GM12872 (cell line): Measurements from ENCODE around the gene MED14.

Experiments
- TF ChIP-seq, protein P1 (sequence below): IDR thresholded peaks from 3 replicates; pipeline ENCODE4 v1.5.1; 2011; ENCODE audit warnings: low read depth, mild to moderate bottlenecking, low read length, moderate library complexity; ENCODE audit not compliant: insufficient read depth

Gene MED14

DNA sequence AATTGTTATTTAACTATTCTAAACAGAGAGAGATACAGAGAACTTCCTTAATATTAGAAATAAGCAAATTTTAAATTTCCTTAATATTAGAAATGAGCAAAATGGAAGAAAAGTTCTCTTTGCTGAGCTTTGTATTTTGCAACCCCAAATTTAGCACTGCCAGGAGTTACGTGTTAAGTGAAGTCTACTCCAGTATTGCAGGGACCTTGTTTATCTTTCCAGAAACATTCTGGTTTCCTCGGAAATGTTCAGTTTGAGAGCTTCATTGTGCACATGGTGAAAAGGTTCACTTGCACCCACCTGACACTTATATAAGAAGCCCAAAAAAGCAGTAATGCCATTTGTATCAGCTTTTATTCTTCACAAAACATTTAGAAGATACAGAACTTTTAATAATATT, 81.8 kb downstream of the MED14 start:
- TF ChIP-seq, protein P1, sequence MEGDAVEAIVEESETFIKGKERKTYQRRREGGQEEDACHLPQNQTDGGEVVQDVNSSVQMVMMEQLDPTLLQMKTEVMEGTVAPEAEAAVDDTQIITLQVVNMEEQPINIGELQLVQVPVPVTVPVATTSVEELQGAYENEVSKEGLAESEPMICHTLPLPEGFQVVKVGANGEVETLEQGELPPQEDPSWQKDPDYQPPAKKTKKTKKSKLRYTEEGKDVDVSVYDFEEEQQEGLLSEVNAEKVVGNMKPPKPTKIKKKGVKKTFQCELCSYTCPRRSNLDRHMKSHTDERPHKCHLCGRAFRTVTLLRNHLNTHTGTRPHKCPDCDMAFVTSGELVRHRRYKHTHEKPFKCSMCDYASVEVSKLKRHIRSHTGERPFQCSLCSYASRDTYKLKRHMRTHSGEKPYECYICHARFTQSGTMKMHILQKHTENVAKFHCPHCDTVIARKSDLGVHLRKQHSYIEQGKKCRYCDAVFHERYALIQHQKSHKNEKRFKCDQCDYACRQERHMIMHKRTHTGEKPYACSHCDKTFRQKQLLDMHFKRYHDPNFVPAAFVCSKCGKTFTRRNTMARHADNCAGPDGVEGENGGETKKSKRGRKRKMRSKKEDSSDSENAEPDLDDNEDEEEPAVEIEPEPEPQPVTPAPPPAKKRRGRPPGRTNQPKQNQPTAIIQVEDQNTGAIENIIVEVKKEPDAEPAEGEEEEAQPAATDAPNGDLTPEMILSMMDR = no peak

DNA sequence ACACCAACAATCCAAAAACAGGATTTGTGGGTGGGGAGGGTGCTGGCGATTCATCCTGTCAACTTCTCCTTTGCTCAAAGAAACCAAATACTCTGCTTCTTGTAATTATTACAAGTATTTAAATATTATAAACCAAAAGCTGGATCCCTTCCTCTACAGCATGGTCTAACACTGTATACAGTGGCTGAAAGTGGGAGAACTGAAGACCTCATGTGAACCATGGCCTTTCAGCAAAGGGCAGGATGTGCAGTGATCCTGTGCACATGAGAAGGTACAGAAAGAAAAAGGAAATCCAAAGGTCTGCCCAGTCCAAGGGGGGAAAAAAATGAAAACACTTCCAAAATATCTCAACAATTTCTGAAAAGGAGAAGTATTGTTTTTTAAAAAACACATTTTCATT, 82.7 kb downstream of the MED14 start:
- TF ChIP-seq, protein P1 = no peak

GRCh38 chrX:40651620-40652223, 83.6 kb downstream of the MED14 start:
- TF ChIP-seq, protein P1 = peak; percentile 37; the same call in 2 of the 3 replicates

DNA sequence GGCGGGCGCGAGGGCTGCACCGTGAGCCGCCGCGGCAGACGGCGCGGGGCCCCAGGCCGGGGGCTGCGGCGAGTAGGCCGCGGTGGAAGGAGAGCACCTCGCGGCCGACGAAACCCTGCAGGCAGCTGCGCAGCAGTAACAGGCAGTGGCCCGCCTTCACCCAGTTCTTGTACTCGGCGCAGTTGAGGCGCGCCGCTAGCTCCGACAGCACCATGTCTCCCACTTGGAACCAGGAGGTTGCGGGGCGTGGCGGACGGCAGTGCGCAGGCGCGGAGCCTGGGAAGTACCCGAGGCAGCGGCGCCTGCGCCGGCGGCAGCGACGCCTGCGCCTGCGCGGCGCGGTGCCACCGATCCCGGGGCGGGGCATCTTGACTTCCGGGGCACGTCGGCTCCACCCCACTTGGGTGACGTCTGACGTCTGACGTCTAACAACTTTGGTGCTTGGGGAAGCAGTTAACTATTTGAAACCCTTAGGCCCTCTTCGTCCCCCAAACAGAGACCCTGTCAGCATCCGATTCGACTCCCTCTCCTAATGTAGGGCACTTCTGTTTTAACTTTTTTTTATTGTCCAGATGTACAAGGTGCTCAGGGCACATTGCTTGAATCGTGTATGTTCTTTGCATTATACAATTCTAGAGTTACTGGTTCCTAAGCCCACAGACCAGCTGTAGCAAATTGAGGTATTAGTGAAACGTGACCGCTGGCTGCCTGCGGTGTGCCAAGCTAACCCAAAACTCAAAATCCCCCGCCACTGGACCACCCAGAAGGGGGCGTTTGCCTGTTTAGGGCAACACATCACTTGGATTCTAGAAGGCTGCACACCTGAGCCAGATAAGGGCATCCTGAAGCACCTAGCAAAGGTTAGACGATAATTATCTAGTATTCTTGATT, 87.8 kb downstream of the MED14 start, which contains the start of gene CXorf38:
Gene CXorf38 (minus strand): TSS at position 255 of the 891 bp plus-strand sequence. CDS start 41 bp downstream, at position 214.
- TF ChIP-seq, protein P1 = 0 out of 3 replicates have a peak, but pooled peaks have one; percentile 3

- TF ChIP-seq, protein P1 = no peak
These were observed 88.6 kb downstream of the MED14 start for GRCh38 chrX:40646489-40647306.

GRCh38 chrX:40644821-40645358, 90.5 kb downstream of the MED14 start:
- TF ChIP-seq, protein P1 = no peak
